Measurements from ENCODE around the gene GABRP.

- TF ChIP-seq CTCF (IDR thresholded peaks at IDR 0.05; ENCODE audit: low read depth, low read length) (no peak), POLR2A (IDR thresholded peaks at IDR 0.05; ENCODE audit: extremely low read depth, insufficient read length) (no peak)
Observed at GRCh38 chr5:170809551-170809950, 26.0 kb downstream of the GABRP start.
